HG03432 (cell line): Measurements from ENCODE around the gene CST7.

Experiments
- ATAC-seq: cut with Tn5 transposase; IDR thresholded peaks from one replicate; pipeline ENCODE4 v1.9.1; 2021; ENCODE audit warnings: mild to moderate bottlenecking, moderate library complexity; ENCODE audit not compliant: unreplicated experiment

Gene CST7

DNA sequence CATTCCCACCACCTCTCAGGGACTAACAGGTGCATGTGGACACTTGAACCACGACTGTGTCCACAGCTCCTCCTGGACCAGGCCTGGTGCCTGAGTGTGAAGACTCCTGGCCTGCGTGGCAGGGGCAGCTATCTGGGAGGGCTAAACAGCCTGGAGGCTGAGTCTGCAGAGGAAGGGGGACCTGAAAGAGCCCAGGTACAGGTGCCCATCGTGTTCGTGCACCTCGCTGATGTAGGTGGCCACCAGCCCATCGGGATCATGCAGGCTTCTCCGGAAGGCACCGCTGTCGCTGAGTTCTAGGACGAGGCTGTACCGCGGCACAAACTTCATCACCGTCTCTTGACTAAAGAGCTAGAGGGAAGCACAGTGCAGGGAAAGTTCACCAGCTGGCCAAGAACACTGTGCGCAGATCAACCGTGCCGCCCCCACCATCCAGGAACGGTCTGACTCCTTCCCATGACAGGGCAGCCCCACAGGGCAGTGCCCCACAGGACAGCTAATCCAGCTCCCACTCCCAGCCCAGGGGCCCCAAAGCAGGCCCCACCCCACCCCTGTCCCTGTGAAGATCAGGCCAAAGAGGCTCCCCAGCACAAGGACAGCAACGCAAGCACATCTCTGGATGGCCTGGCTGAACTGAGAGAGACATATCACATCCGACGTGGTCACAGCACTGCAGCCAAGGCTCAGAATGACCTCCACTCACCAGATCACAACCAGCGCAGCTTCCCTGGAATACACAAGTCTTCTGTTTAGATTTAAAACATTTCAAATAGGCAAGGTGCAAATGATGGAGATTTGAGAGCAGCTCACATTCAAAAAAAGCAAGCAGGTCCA, 14.8 kb downstream of the CST7 start:
- ATAC-seq: no peak

DNA sequence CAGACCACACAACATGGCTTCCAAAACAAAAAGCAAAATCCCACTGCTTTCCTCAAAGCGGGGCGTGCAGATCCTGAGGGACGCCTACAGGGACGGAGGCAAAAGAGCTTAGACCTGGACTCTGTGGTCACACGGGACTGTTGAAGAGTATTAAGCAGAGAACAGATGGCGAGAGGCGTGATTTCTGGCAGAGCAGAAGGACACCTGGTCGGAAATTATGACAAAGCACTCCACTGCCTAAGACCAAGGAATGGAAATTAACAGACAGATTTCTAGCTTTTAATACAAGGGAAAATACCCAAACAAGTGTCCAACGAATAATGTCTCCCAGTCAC, 15.4 kb downstream of the CST7 start:
- no peak for ATAC-seq

DNA sequence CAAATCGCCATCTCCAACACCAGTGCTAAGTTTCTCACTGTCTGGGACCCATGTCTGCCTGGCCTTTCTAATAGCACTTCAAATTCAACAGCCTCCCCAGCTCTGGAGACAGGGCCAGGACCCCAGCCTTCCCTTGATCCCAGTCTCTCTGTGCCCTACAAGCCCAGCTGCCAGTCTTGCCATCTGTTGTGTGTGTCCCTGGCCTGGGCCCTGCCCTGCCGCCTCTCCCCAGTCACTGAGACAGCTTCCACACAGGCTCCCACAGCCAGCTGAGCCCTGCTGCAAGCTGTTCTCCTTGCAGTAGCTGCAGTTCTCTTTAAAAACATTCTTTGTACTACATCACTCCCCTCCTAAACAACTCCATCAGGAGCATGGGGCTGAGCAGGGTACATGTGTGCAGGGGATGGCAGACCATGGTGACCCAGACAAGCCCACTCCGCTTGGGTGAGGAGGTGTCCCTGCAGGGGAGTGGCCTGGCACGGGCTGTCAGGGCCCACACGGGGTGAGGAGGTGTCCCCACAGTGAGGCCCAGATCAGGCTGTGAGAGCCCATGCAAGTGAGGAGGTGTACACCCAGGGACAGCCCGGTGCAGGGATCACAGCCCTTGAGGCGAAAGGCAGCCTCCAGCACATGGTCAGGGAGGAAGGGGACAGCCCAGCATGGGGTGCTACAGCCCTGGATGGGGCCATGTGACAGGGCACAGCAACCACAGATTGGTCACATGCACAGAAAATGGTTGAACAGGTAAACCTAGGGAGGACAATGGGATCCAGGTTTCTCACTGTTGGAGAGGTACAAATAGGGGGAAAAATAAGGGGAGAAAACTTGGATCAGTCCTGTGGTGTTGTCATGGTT, 16.2 kb downstream of the CST7 start:
- ATAC-seq: no peak

DNA sequence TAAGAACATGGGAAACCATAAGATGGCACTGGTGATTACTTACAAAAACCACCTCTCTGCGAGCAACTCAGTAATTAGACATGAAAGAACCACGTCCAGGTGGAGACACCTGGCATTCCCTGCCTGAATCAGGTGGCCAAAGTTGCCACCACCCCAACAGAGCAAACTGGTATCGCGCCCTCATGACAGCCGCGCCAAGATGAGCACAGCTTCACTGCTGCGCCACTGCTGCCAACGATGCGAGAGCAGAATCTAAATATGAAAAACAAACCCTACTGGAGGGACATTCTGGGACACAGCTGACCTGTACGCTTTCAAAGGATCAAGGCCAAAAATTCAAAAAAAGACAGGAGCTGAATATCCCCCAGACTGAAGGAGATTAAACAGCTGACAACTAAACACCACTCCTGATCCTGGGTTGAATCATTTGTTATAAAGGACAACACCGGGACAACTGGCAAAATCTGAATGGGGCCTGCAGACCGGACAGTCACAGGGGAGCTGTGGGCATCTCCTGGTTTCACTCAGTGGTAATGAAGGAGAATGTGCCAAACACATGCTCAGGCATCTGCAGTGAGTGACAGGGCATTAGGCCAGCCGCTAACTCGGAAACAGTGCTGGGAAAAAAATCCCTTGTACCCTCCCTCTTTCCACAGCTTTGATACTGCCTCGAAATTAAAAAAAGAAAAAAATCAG, 17.4 kb downstream of the CST7 start:
- no peak for ATAC-seq

DNA sequence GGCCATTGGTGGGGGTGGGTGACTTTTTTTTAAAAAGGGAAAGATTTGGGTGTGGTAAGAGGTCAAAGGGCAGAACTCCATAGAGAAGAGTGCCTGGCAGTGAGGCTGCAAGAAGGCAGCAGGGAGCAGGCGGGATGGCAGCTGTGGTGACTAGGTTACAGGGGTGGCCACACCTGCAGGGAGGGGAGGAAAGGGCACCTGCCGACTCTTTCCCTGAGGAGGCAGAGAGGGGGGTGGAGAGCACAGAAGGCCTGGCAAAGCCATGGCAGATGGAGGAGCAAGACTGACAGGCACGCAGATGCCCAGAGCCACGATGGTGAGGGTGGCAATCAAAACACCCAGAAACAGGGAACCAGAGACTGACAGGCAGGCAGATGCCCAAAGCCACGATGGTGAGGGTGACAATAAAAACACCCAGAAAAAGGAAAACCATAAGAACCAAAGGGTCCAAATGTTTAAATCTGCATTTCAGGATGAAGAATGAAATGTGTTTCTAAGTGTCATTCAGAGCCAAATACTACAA, 19.3 kb downstream of the CST7 start:
- no peak for ATAC-seq

DNA sequence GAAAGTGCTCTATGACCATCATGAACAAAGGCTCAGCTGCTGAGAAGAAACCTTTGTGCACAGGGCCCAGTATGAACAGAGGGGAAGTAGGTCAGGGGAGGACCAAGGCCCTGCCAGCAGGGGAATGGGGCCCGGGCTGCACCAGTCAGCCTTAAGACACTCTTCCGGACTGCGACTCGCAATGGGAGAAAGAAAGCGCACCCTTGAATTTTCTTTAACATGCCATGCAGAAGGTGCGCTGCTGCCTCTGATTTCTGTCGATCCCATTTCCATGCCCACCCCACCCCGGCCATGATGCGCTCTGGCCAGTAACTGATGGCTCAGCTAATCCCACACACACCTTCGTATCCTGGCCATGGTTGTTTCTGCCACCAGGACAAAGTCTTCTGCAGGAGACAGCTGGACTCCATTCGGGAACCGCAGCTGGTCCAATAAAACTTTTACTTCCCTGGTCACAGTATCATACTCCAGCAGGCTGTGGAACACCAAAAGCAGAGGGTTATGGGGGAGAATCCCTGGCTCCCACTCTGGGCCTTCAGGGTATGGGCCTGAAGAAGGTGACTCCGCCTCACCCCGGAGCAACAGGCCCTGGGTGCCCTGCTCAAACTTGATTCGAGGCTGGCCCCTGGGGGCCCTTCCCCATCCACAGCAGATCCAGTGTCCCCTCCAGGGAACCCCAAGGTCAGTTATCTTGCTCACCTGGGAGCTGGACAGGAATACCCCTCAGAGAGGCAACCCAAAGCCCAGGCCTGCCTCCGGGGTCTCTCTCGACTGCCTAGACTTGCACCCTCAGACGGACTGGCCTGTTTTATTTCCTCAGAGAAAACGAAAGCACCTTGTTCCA, 20.3 kb downstream of the CST7 start:
- ATAC-seq: no peak

DNA sequence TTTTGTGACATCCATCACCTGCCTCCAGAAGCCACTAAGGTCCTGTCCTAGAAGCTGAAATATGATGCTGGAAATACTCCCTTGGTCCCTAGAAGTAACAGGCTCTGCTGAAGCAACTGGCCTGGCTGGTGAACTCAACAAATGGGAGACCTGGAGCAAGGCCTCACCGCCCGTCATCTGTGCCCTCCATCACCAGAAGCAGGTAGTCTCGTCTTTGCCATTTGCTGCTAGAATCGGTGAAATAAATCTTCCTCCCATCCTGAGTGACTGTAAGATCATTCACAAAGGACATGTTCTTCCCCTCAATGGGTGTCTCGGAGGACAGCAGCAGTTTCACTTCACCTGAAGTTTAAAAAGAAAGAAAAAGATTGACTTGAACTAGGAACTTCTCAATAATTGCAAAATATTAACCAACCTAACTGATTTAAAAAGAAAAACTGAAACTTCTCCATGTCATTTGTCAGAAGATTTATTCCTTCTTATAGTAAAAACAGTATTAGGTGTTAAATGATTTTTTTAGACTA, 21.0 kb downstream of the CST7 start:
- ATAC-seq: no peak

DNA sequence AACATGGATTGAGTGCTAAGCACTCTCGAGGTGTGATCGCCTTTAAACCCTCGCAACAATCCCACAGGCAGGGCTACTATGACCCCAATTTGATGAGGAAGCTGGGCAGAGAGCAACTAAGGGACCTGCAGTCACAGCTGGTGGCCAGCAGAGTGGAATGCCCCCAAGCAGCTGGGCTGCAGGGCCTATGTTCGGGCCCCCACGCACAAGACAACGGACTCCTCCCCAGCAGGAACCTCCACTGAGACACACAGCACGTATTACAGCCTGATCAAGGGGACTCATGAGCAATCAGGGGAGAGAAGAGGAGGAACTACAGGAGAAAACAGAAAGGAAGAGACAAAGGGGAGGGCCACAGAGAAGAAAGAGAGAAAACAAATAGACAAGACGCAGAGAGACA, 21.7 kb downstream of the CST7 start:
- ATAC-seq: no peak

DNA sequence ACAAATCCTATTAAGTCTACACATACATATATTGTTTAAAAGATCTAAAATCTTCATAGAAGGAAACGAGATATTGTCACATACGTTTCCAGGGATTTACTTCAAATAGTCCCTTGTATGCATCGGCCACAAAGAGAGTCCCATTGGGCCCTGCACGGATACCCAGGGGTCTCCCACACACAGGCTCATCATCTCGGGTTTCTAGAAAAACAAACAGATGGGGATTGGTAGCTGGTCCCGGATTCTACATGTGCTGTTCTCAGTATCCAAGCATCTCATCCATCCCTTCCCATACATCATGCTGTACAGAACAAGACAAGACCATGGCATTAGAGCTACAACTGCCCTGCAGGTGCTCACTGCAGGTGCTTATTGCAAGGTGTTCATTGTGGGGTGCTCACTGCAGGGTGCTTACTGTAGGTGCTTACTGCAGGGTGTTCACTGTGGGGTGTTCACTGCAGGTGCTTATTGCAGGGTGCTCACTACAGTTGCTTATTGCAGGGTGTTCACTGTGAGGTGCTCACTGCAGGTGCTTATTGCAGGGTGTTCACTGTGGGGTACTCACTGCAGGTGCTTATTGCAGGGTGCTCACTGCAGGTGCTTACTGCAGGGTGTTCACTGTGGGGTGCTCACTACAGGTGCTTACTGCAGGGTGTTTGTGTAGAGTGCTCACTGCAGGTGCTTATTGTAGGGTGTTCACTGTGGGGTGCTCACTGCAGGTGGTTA, 22.5 kb downstream of the CST7 start:
- no peak for ATAC-seq

DNA sequence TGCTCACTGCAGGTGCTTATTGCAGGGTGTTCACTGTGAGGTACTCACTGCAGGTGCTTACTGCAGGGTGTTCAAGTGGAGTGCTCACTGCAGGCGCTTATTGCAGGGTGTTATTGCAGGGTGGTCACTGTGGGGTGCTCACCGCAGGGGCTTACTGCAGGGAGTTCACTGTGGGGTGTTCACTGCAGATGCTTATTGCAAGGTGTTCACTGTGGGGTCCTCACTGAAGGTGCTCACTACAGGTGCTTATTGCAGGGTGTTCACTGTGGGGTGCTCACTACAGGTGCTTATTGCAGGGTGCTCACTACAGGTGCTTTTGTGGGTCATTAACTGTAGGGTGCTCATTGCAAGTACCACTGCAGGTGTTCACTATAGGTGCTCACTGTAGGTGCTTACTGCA, 23.3 kb downstream of the CST7 start:
- no peak for ATAC-seq

DNA sequence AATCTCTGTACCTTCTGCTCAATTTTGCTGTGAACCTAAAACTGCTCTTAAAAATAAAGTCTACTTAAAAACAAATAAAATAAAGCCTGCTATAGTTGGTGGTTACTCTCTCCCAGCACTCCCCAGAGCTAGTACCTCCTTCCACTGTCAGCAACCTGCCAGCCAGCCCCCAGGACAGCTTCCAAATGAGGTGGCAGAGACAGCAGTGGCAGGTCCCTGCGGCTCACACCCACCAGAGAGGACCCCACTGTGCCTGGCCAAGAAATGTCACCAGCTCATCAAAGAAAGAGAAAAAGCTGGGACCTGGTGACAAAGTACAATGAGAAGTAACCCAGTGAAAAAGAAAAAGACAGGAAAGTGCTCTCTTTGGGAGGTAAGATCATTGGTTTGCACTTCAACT, 28.3 kb downstream of the CST7 start:
- ATAC-seq: no peak

DNA sequence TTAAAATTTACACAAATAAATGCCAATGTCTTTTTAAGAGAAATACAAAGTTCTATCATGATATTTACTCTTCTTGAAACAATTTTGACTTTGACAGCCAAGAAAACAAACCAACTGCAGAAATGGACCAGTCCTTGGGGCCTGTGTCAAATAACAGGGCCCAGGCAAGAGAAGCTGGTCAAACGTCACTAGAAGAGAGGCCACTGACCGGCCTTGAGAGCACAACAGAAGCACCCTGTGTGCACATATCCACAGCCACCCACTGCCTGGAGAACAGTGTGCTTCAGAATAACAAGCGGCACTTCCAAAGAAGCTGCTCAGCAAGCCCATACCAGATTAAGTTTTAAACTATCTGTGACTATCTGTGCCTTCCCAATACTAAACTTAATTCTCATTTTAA, 28.7 kb downstream of the CST7 start:
- no peak for ATAC-seq

DNA sequence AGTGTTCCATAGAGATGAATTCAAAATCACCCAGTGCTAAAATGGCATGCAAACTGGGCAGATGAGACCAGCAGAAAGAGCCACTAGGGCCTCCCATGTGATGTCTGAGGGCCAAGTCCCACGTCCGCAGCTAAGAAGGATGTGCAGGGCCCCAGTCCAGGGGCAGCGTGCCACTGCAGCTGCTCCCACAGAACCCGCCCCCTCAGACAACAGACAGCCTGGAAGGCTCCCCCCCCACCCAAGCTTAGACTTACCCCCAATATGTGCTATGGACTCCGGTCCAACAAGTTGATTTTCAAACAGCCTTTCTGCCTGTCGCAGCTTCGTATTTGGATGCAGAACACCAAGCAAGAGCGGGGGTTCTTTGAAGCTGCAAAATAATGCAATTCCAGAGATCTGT, 29.4 kb downstream of the CST7 start:
- no peak for ATAC-seq

DNA sequence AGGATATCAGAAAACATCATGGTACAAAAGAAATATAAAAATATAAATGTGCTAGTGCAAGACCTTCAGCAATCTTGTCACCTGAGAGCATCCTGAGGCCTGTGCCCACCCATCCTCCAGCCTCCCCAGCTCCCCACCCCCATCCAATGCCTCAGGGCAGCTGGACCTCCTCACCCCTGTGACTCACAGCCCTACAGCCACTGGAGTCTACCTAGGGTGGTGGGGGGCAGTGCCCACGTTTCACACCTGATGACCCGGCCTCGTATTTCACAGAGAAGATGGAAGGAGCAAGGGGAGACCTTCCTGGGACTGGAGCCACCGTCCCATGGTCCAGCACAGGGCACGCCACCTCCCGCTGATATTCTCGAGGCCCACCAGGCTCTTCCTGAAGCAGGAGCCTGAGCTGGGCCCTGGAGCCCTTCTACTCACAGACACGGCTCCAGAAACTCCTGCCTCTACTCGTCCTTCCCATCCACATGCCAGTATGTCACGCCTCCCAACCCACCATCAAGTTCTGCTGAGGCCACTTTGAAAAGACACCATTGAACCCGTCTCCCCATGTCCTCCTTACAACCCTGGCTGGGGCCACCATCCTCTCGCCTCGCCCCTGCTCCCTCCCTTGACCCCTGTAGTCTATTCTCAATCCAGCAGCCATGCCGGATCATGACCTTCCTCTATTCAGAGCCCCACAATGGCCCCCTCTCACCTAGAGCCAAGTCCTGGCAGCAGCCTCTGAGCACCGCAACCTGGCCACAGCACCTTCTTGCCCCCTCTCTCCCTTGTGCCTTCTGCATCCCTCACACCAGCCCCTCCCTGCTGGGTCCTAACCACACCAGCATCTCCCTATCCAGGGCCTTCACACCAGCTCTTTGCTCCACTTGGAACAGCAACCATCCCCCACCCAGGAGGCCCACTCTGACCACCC, 30.2 kb downstream of the CST7 start:
- ATAC-seq: no peak

DNA sequence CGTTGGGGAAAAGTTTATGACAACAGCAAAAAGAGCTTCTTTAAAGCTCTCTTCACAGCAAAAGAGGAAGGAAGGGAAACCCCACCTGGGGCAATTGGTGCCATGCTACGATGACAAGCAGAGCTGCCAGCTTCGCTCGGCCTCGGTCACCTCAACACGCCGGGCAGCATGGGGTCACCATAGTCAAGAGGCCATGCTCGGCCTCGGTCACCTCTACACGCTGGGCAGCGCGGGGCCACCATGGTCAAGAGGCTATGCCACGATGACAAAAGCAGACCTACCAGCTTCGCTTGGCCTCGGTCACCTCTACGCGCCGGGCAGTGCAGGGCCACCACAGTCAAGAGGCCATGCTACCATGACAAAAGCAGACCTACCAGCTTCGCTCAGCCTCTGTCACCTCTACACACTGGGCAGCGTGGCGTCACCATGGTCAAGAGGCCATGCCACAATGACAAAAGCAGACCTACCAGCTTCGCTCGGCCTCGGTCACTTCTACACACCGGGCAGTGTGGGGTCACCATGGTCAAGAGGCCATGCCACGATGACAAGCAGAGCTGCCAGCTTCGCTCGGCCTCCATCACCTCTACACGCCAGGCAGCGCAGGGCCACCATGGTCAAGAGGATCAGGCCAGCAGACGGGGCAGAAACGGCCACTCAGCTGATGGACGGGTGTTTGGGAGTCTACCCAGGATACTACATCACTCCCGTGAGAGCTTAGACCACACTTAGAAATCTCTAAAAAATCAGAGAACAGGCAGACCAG, 31.4 kb downstream of the CST7 start:
- no peak for ATAC-seq

DNA sequence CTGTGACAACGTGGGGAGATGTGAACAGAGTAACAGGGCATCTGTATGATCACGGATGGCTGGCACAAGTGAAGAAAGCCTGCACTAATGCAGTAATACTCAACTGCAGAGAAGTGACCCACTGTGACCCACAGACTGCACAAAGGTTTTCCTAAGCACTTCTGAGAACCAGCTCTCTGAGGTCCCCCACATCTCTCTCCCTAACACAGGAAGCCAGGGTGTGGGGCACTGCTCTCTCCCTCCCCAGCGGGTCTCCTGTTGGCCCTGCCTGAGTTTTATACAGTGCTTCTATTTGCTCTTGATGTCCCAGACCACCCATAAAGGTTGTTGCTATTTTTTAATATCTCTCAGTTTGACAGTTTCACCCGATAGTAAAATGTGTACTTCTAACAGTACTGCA, 32.2 kb downstream of the CST7 start:
- ATAC-seq: no peak

DNA sequence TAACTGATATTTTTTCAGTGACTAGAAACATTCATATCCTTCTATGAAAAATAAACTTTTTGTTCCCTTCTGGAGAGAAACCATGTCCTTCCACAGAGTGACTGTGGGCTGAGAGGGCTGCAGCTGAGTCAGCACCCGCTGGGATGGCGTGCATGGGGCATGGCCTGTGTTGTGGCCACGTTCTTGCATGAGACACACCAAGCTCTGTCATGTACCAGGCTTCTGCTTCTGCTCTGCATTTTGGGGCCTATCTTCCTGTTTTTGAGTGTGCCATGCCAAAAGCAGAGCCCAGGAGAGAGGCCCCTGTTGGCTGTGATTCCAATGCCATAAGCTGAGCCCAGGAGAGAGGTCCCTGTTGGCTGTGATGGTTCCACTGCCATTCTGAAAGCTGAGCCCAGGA, 32.7 kb downstream of the CST7 start:
- ATAC-seq: no peak

DNA sequence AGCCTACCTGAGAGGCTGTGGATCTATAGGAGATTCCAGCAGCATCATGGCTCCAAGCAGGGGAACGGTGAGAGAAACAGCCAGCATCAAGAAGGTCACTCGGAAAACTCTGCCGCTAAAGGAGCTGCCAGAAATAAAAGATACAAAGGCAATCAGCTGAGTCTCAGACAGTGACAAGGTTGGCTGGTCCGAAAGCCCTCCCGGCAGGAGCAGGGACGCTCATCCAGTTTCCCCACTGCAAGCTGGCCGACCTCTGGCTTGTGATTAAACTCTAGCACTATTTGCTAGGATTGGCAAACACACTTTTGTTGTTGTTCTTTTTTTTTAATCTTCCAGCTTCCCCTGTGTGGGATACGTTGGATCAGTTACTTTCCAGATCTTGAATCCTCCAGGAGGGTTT, 34.8 kb downstream of the CST7 start:
- ATAC-seq: no peak
